Measurements from ENCODE around the gene SLC9C1. TPM values are rescaled to one million over a fixed set of nuclear protein-coding genes. Genes with fewer than 3 reads are reported as not detected.

SLC9C1 gene
- total RNA-seq, 5 donors from 2014 or later (not counting 1 experiment from before 2014, with no cell fraction given) = not detected

DNA sequence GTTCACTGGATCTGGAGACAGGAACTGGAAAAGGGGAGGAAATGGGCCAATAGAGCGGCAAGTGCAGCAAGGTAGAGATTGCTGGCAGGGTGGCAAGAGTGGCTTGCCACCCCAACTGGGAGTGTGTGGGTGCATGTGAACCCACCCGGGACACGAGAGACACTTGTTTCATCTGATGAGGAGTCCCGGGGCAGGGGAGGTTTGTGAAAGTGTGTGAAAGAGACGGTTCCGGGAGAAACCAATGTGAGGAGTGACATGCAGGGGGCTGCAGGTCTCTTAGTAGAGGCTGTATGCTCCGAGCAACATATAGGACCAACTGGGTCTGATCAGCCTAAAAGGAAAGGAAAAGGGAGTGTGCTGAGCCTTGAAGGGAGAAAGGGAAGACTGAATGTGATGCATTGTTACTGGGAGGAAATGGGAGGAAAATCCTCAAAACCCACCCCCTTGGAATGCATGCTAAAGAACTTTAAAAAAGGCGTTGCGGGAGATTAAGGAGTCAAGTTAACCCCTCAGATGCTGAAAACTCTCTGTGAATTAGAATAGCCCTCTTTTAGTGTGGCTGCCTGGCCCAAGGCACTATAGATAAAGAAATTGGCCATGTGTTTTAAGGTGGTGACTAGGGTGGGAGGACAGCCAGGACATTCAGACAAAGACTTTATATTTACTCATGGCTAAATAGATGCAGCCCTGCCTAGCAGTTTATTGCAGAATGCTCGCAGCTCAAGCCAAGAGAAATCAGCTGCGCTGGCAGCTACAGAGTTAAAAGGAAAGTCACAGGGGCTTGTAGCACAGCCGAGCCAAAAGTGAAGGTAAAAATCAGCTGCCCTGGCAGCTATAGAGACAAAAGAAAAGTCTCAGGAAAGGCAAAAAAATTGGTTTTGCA lies 9.1 kb upstream of the SLC9C1 start:
- Mint-ChIP-seq H3K36me3 (no peaks in the 10 kb centered on the region), H3K4me3 (no peak overlapping the region), H3K27me3 (no peaks in the 10 kb centered on the region), H3K27ac (no peak overlapping the region), H3K4me1 (peaks cover 8% of the 10 kb centered on the region in 3 donors), H3K9me3 (no peaks in the 10 kb centered on the region)
- H3K27ac ChIP-seq (ENCODE audit: low read length) = peak overlapping the region; percentile 27
- H3K4me1 ChIP-seq (ENCODE audit: control insufficient read depth in 1 of 2, extremely low read depth in 1 of 2, insufficient read depth in 2 of 2, low read length in 2 of 2) = peaks cover 0 to 16% of the 10 kb centered on the region in 2 experiments
- peak; percentile 57 to 64 (median 64) for ATAC-seq (replicated peaks in 1 of 4)
- WGBS (ENCODE audit: insufficient coverage) = 62% methylated on average over 9 of the region's 12 CpGs
- H3K36me3 ChIP-seq (ENCODE audit: control insufficient read depth in 2 of 2, extremely low read depth in 1 of 2, insufficient read depth in 1 of 2, low read length in 1 of 2) = no peaks in the 10 kb centered on the region
- peak overlapping the region; percentile 47 to 67 for H3K4me3 ChIP-seq (ENCODE audit: control insufficient read depth in 1 of 2, extremely low read depth in 1 of 2, low read length in 1 of 2)
- POLR2A ChIA-PET = interaction anchor here in 1 of 2 donors (0.9 kb wide), 1 partner anchor 324 kb away, joined by 3 read pairs; the partner anchor contains the start of gene ABHD10
- DNase-seq = peak in 1 of 35 experiments; percentile 27
- H3K9me3 ChIP-seq = no peaks in the 10 kb centered on the region
- no peaks in the 10 kb centered on the region for H3K27me3 ChIP-seq (replicated peaks in 1 of 2; ENCODE audit: control insufficient read depth in 2 of 2, extremely low read depth in 1 of 2, insufficient read depth in 2 of 2, low read length in 1 of 2)
- CTCF ChIA-PET = interaction anchor here (1.0 to 3.0 kb wide), 6 partner anchors 9 to 259 kb away, joined by 3 to 15 read pairs (median 8); partner anchors contain the start of genes ATG3 (in 1 of the 2), SLC35A5 (in 1 of the 2) and SLC9C1 (in 1 of the 2)

- H3K27ac Mint-ChIP-seq = peak overlapping the region in 1 of 2 donors; percentile 24
- POLR2A ChIA-PET = no interaction called here
- Histone ChIP-seq H3K36me3 (ENCODE audit: control insufficient read depth in 2 of 2, extremely low read depth in 1 of 2, insufficient read depth in 1 of 2, low read length in 1 of 2) (no peaks in the 10 kb centered on the region), H3K4me3 (ENCODE audit: control insufficient read depth in 1 of 2, extremely low read depth in 1 of 2, low read length in 1 of 2) (no peak overlapping the region), H3K9me3 (no peaks in the 10 kb centered on the region), H3K4me1 (ENCODE audit: control insufficient read depth in 1 of 2, extremely low read depth in 1 of 2, insufficient read depth in 2 of 2, low read length in 2 of 2) (peaks cover 3 to 16% of the 10 kb centered on the region in 2 experiments), H3K27ac (ENCODE audit: low read length) (no peak overlapping the region), H3K27me3 (replicated peaks in 1 of 2; ENCODE audit: control insufficient read depth in 2 of 2, extremely low read depth in 1 of 2, insufficient read depth in 2 of 2, low read length in 1 of 2) (no peaks in the 10 kb centered on the region)
- no peak for ATAC-seq (replicated peaks in 1 of 4)
- H3K4me1 Mint-ChIP-seq = peaks cover 15 to 17% (median 15%) of the 10 kb centered on the region in 3 donors
- no peaks in the 10 kb centered on the region for H3K9me3 Mint-ChIP-seq
- WGBS (ENCODE audit: insufficient coverage) = 100% methylated on average over 2 of the region's 11 CpGs
- CTCF ChIA-PET = interaction anchor here (0.5 to 2.9 kb wide), 3 partner anchors 9 to 216 kb away, joined by 3 to 11 read pairs (median 3); no protein-coding TSS in a partner anchor
- H3K36me3 Mint-ChIP-seq = no peaks in the 10 kb centered on the region
- no peaks in the 10 kb centered on the region for H3K27me3 Mint-ChIP-seq
- no peak overlapping the region for H3K4me3 Mint-ChIP-seq
- no peak for DNase-seq
These were observed 8.3 kb upstream of the SLC9C1 start for GRCh38 chr3:112302150-112302830.

DNA sequence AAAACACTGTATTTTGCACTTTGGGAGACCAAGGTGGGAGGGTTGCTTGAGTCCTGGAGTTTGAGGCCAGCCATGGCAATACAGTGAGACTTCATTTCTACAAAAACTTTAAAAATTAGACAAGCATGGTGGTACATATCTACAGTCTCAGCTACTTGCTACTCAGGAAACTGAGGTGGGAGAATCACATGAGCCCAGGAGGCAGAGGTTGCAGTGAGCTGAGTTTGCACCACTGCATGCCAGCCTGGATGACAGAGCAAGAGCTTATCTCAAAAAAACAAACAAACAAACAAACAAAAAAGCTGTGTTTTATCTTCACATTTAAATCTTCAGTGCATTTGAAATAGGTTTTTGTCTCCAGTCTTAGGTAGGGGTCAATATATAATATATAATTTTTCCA lies 4.8 kb upstream of the SLC9C1 start:
- peaks cover 3 to 9% of the 10 kb centered on the region in 2 experiments for H3K4me1 ChIP-seq (ENCODE audit: control insufficient read depth in 1 of 2, extremely low read depth in 1 of 2, insufficient read depth in 2 of 2, low read length in 2 of 2)
- ChIA-PET CTCF (interaction anchor here in 1 of 2 donors (0.6 to 1.3 kb wide), 6 partner anchors 14 to 236 kb away, joined by 3 to 4 read pairs (median 3); no protein-coding TSS in a partner anchor), POLR2A (no interaction called here)
- ATAC-seq (replicated peaks in 1 of 4) = no peak
- H3K27me3 ChIP-seq (replicated peaks in 1 of 2; ENCODE audit: control insufficient read depth in 2 of 2, extremely low read depth in 1 of 2, insufficient read depth in 2 of 2, low read length in 1 of 2) = no peaks in the 10 kb centered on the region
- no peaks in the 10 kb centered on the region for H3K9me3 Mint-ChIP-seq
- H3K27me3 Mint-ChIP-seq = no peaks in the 10 kb centered on the region
- no peak for DNase-seq
- no peak overlapping the region for H3K27ac ChIP-seq (ENCODE audit: low read length)
- H3K36me3 ChIP-seq (ENCODE audit: control insufficient read depth in 2 of 2, extremely low read depth in 1 of 2, insufficient read depth in 1 of 2, low read length in 1 of 2) = no peaks in the 10 kb centered on the region
- H3K9me3 ChIP-seq = no peaks in the 10 kb centered on the region
- H3K4me1 Mint-ChIP-seq = peaks cover 21 to 24% (median 23%) of the 10 kb centered on the region in 3 donors
- no peak overlapping the region for H3K4me3 ChIP-seq (ENCODE audit: control insufficient read depth in 1 of 2, extremely low read depth in 1 of 2, low read length in 1 of 2)
- peak overlapping the region in 1 of 2 donors; percentile 65 for H3K27ac Mint-ChIP-seq
- H3K4me3 Mint-ChIP-seq = peak overlapping the region in 1 of 3 donors; percentile 57
- H3K36me3 Mint-ChIP-seq = no peaks in the 10 kb centered on the region

DNA sequence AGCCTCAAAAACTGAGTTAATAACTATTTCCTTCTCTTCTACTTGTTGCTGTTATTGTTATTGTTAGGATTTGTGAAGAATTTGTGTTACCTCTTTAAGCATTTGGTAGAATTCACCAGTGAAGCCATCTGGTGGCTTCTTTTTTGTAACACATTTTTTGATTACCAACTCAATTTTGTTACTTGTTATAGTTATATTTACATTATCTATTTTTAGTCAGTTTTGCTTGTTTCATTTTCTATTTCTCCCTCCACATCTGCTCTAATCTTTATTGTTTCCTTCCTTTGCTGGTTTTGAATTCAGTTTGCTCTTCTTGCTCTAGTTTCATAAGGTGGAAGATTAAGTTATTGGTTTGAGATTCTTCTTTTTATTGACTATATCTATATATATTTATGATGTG lies 3.7 kb upstream of the SLC9C1 start:
- Histone ChIP-seq H3K9me3 (no peaks in the 10 kb centered on the region), H3K4me3 (ENCODE audit: control insufficient read depth in 1 of 2, extremely low read depth in 1 of 2, low read length in 1 of 2) (no peak overlapping the region), H3K36me3 (ENCODE audit: control insufficient read depth in 2 of 2, extremely low read depth in 1 of 2, insufficient read depth in 1 of 2, low read length in 1 of 2) (no peaks in the 10 kb centered on the region), H3K4me1 (ENCODE audit: control insufficient read depth in 1 of 2, extremely low read depth in 1 of 2, insufficient read depth in 2 of 2, low read length in 2 of 2) (peaks cover under 1 to 3% of the 10 kb centered on the region in 2 experiments), H3K27ac (ENCODE audit: low read length) (peak overlapping the region; percentile 37), H3K27me3 (replicated peaks in 1 of 2; ENCODE audit: control insufficient read depth in 2 of 2, extremely low read depth in 1 of 2, insufficient read depth in 2 of 2, low read length in 1 of 2) (no peaks in the 10 kb centered on the region)
- Mint-ChIP-seq H3K27me3 (no peaks in the 10 kb centered on the region), H3K27ac (peak overlapping the region; percentile 4 to 29), H3K4me3 (peak overlapping the region; percentile 3 to 57 (median 4)), H3K36me3 (no peaks in the 10 kb centered on the region), H3K9me3 (no peaks in the 10 kb centered on the region), H3K4me1 (peaks cover 22 to 31% (median 27%) of the 10 kb centered on the region in 3 donors)
- ChIA-PET POLR2A (no interaction called here), CTCF (interaction anchor here in 1 of 2 donors (0.8 kb wide), 1 partner anchor 106 kb away, joined by 3 read pairs; no protein-coding TSS in a partner anchor)
- no peak for DNase-seq
- peak in 1 of 4 experiments; percentile 31 for ATAC-seq (replicated peaks in 1 of 4)

DNA sequence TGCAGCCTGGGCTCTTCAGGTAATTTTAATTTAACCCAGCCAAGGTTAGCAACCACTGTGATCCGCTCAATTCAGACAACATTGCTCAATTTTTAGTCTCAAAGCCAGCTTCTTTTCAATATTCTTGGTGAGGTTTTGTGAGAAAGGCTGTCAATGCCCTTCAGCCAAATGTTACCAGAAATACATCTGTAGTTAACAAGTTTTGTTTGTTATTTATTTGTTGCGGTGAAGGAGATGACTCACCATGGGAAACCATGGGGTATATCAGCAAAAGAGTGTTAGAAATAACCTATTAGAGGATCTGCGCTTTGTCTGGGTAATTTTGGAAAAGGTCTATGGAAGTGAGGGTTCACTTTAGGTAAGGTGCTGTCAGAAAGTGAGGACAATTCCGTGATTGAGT lies 5.0 kb downstream of the SLC9C1 start:
- no peaks in the 10 kb centered on the region for H3K9me3 ChIP-seq
- H3K27ac ChIP-seq (ENCODE audit: low read length) = no peak overlapping the region
- ChIA-PET POLR2A (no interaction called here), CTCF (interaction anchor here (0.5 to 1.5 kb wide), 5 partner anchors 41 to 766 kb away, joined by 3 to 4 read pairs (median 3); partner anchors contain the start of gene CD200 (in 1 of the 2))
- Mint-ChIP-seq H3K27me3 (no peaks in the 10 kb centered on the region), H3K27ac (no peak overlapping the region), H3K36me3 (no peaks in the 10 kb centered on the region), H3K9me3 (no peaks in the 10 kb centered on the region), H3K4me1 (peaks cover 2 to 8% (median 4%) of the 10 kb centered on the region in 3 donors), H3K4me3 (no peak overlapping the region)
- no peaks in the 10 kb centered on the region for H3K27me3 ChIP-seq (replicated peaks in 1 of 2; ENCODE audit: control insufficient read depth in 2 of 2, extremely low read depth in 1 of 2, insufficient read depth in 2 of 2, low read length in 1 of 2)
- H3K4me1 ChIP-seq (ENCODE audit: control insufficient read depth in 1 of 2, extremely low read depth in 1 of 2, insufficient read depth in 2 of 2, low read length in 2 of 2) = no peaks in the 10 kb centered on the region
- no peak for DNase-seq
- H3K36me3 ChIP-seq (ENCODE audit: control insufficient read depth in 2 of 2, extremely low read depth in 1 of 2, insufficient read depth in 1 of 2, low read length in 1 of 2) = no peaks in the 10 kb centered on the region
- no CpG with 5 or more reads among the region's 4 CpGs for WGBS (ENCODE audit: insufficient coverage)
- no peak overlapping the region for H3K4me3 ChIP-seq (ENCODE audit: control insufficient read depth in 1 of 2, extremely low read depth in 1 of 2, low read length in 1 of 2)
- no peak for ATAC-seq (replicated peaks in 1 of 4)

- no peak overlapping the region for H3K27ac Mint-ChIP-seq
- H3K27me3 Mint-ChIP-seq = peaks cover 8 to 17% of the 10 kb centered on the region in 2 donors
- no peak overlapping the region for H3K27ac ChIP-seq (ENCODE audit: low read length)
These were observed 13.8 kb downstream of the SLC9C1 start for GRCh38 chr3:112280266-112280665.

More at GRCh38 chr3:112280266-112280665, 13.8 kb downstream of the SLC9C1 start:
- ATAC-seq (replicated peaks in 1 of 4) = no peak
- no peak overlapping the region for H3K4me3 ChIP-seq (ENCODE audit: control insufficient read depth in 1 of 2, extremely low read depth in 1 of 2, low read length in 1 of 2)
- DNase-seq = no peak
- no peaks in the 10 kb centered on the region for H3K36me3 Mint-ChIP-seq
- H3K36me3 ChIP-seq (ENCODE audit: control insufficient read depth in 2 of 2, extremely low read depth in 1 of 2, insufficient read depth in 1 of 2, low read length in 1 of 2) = no peaks in the 10 kb centered on the region
- H3K4me1 Mint-ChIP-seq = no peaks in the 10 kb centered on the region
- ChIA-PET CTCF (interaction anchor here in 1 of 2 donors (0.6 to 0.7 kb wide), 2 partner anchors 13 to 169 kb away, joined by 3 read pairs; no protein-coding TSS in a partner anchor), POLR2A (no interaction called here)
- H3K9me3 Mint-ChIP-seq = no peaks in the 10 kb centered on the region
- H3K4me3 Mint-ChIP-seq = no peak overlapping the region
- no peaks in the 10 kb centered on the region for H3K9me3 ChIP-seq
- no peaks in the 10 kb centered on the region for H3K4me1 ChIP-seq (ENCODE audit: control insufficient read depth in 1 of 2, extremely low read depth in 1 of 2, insufficient read depth in 2 of 2, low read length in 2 of 2)
- H3K27me3 ChIP-seq (replicated peaks in 1 of 2; ENCODE audit: control insufficient read depth in 2 of 2, extremely low read depth in 1 of 2, insufficient read depth in 2 of 2, low read length in 1 of 2) = no peaks in the 10 kb centered on the region
- whole genome bisulfite sequencing (ENCODE audit: insufficient coverage) = no CpG with 5 or more reads among the region's 1 CpG
